OCI-LY7 (cell line): ENCODE measurements around the gene RAET1L.

Experiments
- EZH2phosphoT487 ChIP-seq: fragments of 200-600 bp; sonication (generic); IDR thresholded peaks from 2 replicates; pipeline ENCODE4 v1.6.1; 2018; ENCODE audit warnings: low read depth, borderline replicate concordance, mild to moderate bottlenecking, mixed run types, antibody characterized with exemption, low read length, moderate library complexity, mixed read lengths
- TF ChIP-seq, protein P1 (sequence below): fragments of 200-600 bp; sonication (generic); conservative IDR thresholded peaks from 2 replicates; pipeline ENCODE4 v1.5.1; 2014; ENCODE audit warnings: mild to moderate bottlenecking, antibody characterized with exemption, low read length, moderate library complexity, mixed read lengths

DNA sequence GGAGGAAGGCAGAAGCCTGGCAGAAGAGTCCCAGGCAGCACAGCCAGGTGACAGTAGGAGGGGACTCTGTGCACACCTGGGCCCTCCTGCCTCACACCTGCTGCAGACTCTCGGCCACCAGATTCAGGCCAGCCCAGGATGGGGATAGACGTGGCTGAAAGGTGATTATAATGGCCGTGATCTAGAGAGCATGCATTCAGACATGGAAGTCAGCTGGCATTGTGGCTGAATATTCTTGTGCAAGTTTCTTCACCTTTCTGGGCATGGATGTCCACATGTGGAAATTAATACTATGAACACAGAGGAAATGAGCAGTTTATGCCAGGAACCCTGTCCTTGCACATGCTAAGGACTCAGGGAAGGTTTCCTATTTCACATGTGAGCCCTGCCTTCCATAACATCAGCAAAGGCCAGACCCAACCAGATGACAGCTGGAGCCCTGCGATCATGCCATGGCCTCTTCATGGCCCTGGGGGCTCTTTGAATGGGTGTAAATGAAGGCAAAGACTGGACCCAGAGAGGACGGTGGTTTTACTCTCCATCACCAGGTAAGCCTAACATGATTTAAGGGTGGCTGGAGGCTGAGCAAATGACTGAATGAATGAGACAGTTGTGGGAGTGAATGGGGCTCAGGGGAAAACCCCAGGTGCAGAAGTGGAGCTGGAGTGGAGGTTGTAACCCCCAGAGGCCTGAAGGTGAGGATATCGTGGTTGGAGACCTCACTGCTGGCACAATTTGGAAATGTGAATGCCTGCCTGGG lies 2.7 kb upstream of the RAET1L start:
- TF ChIP-seq, protein P1, sequence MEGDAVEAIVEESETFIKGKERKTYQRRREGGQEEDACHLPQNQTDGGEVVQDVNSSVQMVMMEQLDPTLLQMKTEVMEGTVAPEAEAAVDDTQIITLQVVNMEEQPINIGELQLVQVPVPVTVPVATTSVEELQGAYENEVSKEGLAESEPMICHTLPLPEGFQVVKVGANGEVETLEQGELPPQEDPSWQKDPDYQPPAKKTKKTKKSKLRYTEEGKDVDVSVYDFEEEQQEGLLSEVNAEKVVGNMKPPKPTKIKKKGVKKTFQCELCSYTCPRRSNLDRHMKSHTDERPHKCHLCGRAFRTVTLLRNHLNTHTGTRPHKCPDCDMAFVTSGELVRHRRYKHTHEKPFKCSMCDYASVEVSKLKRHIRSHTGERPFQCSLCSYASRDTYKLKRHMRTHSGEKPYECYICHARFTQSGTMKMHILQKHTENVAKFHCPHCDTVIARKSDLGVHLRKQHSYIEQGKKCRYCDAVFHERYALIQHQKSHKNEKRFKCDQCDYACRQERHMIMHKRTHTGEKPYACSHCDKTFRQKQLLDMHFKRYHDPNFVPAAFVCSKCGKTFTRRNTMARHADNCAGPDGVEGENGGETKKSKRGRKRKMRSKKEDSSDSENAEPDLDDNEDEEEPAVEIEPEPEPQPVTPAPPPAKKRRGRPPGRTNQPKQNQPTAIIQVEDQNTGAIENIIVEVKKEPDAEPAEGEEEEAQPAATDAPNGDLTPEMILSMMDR = no peak
- TF ChIP-seq EZH2phosphoT487 = no peak
